ENCODE data around the gene CNTNAP2. TPM values are rescaled to one million over a fixed set of nuclear protein-coding genes. Genes with fewer than 3 reads are reported as not detected.

CNTNAP2 gene
- total and polyA plus RNA-seq, 4 donors, result 0.14 to 2.3 (median 1.1) TPM

- H3K4me1 ChIP-seq (ENCODE audit: control insufficient read depth in 4 of 4, insufficient read depth in 4 of 4, low read length in 3 of 4), result peaks cover 0 to 3% (median 1%) of the 10 kb centered on the region in 4 donors
- no peak overlapping the region for H3K27ac ChIP-seq (ENCODE audit: low read depth in 1 of 2, low read length in 2 of 2)
- H3K9me3 ChIP-seq (ENCODE audit: control insufficient read depth in 4 of 4, low read length in 3 of 4), result no peaks in the 10 kb centered on the region
- DNase-seq (ENCODE audit: low spot score), result no peak
- H3K27me3 ChIP-seq (ENCODE audit: control insufficient read depth in 4 of 4, insufficient read depth in 4 of 4, low read length in 3 of 4), result no peaks in the 10 kb centered on the region
- H3K4me3 ChIP-seq (ENCODE audit: low read depth in 1 of 3, low read length in 3 of 3), result no peak overlapping the region
- no peaks in the 10 kb centered on the region for H3K36me3 ChIP-seq (ENCODE audit: control insufficient read depth in 4 of 4, insufficient read depth in 3 of 4, low read depth in 1 of 4, low read length in 3 of 4)
- TF ChIP-seq TAF1 (conservative IDR thresholded peaks at IDR 0.05), result no peak
- TF ChIP-seq YY1 (IDR thresholded peaks at IDR 0.05), result no peak
- TF ChIP-seq JUND (IDR thresholded peaks at IDR 0.05), result no peak
- TF ChIP-seq RAD21 (IDR thresholded peaks at IDR 0.05), result no peak
- no peak for TF ChIP-seq SP1 (IDR thresholded peaks at IDR 0.05)
- TF ChIP-seq, protein P1, sequence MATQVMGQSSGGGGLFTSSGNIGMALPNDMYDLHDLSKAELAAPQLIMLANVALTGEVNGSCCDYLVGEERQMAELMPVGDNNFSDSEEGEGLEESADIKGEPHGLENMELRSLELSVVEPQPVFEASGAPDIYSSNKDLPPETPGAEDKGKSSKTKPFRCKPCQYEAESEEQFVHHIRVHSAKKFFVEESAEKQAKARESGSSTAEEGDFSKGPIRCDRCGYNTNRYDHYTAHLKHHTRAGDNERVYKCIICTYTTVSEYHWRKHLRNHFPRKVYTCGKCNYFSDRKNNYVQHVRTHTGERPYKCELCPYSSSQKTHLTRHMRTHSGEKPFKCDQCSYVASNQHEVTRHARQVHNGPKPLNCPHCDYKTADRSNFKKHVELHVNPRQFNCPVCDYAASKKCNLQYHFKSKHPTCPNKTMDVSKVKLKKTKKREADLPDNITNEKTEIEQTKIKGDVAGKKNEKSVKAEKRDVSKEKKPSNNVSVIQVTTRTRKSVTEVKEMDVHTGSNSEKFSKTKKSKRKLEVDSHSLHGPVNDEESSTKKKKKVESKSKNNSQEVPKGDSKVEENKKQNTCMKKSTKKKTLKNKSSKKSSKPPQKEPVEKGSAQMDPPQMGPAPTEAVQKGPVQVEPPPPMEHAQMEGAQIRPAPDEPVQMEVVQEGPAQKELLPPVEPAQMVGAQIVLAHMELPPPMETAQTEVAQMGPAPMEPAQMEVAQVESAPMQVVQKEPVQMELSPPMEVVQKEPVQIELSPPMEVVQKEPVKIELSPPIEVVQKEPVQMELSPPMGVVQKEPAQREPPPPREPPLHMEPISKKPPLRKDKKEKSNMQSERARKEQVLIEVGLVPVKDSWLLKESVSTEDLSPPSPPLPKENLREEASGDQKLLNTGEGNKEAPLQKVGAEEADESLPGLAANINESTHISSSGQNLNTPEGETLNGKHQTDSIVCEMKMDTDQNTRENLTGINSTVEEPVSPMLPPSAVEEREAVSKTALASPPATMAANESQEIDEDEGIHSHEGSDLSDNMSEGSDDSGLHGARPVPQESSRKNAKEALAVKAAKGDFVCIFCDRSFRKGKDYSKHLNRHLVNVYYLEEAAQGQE (IDR thresholded peaks at IDR 0.05), result no peak
- TF ChIP-seq, protein P2, sequence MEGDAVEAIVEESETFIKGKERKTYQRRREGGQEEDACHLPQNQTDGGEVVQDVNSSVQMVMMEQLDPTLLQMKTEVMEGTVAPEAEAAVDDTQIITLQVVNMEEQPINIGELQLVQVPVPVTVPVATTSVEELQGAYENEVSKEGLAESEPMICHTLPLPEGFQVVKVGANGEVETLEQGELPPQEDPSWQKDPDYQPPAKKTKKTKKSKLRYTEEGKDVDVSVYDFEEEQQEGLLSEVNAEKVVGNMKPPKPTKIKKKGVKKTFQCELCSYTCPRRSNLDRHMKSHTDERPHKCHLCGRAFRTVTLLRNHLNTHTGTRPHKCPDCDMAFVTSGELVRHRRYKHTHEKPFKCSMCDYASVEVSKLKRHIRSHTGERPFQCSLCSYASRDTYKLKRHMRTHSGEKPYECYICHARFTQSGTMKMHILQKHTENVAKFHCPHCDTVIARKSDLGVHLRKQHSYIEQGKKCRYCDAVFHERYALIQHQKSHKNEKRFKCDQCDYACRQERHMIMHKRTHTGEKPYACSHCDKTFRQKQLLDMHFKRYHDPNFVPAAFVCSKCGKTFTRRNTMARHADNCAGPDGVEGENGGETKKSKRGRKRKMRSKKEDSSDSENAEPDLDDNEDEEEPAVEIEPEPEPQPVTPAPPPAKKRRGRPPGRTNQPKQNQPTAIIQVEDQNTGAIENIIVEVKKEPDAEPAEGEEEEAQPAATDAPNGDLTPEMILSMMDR (IDR thresholded peaks at IDR 0.05; ENCODE audit: low read depth, low read length, missing input control), result no peak
- no peak for TF ChIP-seq EGR1 (IDR thresholded peaks at IDR 0.05; ENCODE audit: low read depth in 2 of 2)
- TF ChIP-seq NR2F2 (IDR thresholded peaks at IDR 0.05), result no peak
- no peak for TF ChIP-seq ZBTB33 (IDR thresholded peaks at IDR 0.05)
- no peak overlapping the region for H3K9ac ChIP-seq (ENCODE audit: low read depth in 1 of 2, low read length in 2 of 2)
- WGBS, result 50% methylated on average over 12 of the region's 12 CpGs
Observed at GRCh38 chr7:148261996-148262688, 2145.5 kb downstream of the CNTNAP2 start.

DNA sequence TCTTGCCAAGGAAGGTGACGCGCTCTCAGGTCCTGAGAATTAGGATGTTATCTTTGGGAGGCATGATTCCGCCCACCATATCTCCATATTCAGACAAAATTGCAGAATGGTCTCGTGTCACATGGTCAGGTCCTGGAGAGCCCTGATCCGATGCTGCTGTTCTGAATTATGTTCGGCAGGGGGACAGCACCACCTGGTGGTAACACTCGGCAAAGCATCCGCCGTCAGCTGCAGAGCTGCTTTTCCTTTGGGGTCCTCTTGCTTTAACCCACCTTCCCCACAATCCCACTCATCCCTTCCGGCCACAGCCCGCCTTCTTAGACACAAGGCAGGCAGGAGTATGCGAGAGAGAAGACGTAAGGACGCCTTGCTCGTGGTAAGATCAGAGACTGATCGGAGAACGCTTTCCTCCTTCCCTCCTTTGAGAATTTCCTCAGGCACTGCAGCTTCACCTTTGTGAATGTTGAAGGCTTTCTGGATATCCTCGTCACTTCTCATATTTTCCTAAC lies 2146.2 kb downstream of the CNTNAP2 start:
- WGBS, result 7% methylated on average over 18 of the region's 18 CpGs
- no peak for TF ChIP-seq GABPA (IDR thresholded peaks at IDR 0.05 in 1 of 2, conservative IDR thresholded peaks at IDR 0.05 in 1 of 2)
- TF ChIP-seq RAD21 (IDR thresholded peaks at IDR 0.05), result peak; percentile 90 to 93
- TF ChIP-seq, protein P2 (IDR thresholded peaks at IDR 0.05; ENCODE audit: low read depth, low read length, missing input control), result peak; percentile 90
- TF ChIP-seq, protein P3, sequence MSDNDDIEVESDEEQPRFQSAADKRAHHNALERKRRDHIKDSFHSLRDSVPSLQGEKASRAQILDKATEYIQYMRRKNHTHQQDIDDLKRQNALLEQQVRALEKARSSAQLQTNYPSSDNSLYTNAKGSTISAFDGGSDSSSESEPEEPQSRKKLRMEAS (IDR thresholded peaks at IDR 0.05), result no peak

More for the DNA sequence above, 2146.2 kb downstream of the CNTNAP2 start:
- H3K27me3 ChIP-seq (ENCODE audit: control insufficient read depth in 4 of 4, insufficient read depth in 4 of 4, low read length in 3 of 4), result no peaks in the 10 kb centered on the region
- H3K36me3 ChIP-seq (ENCODE audit: control insufficient read depth in 4 of 4, insufficient read depth in 3 of 4, low read depth in 1 of 4, low read length in 3 of 4), result no peaks in the 10 kb centered on the region
- H3K4me1 ChIP-seq (ENCODE audit: control insufficient read depth in 4 of 4, insufficient read depth in 4 of 4, low read length in 3 of 4), result peaks cover 0 to 3% (median 1%) of the 10 kb centered on the region in 4 donors
- H3K4me3 ChIP-seq (ENCODE audit: low read depth in 1 of 3, low read length in 3 of 3), result no peak overlapping the region
- no peaks in the 10 kb centered on the region for H3K9me3 ChIP-seq (ENCODE audit: control insufficient read depth in 4 of 4, low read length in 3 of 4)
- no peak overlapping the region for H3K9ac ChIP-seq (ENCODE audit: low read depth in 1 of 2, low read length in 2 of 2)
- DNase-seq (ENCODE audit: low spot score), result peak; percentile 76
- H3K27ac ChIP-seq (ENCODE audit: low read depth in 1 of 2, low read length in 2 of 2), result no peak overlapping the region
